Measurements from ENCODE around the gene ALKBH8. TPM values are rescaled to one million over a fixed set of nuclear protein-coding genes. Genes with fewer than 3 reads are reported as not detected.
A peak's percentile ranks its signal among the peaks of the same experiment; 100 is the strongest.

ALKBH8 gene
- total RNA-seq (1 to 10 TPM; 5.4 to 7.8 (median 6.8) TPM), polyA plus RNA-seq (1 to 10 TPM; 2.2 to 4.5 TPM)
- long read RNA-seq, donor 1, full-length matches to known transcripts, result 2 of 7 reads
- long read RNA-seq, donor 1, partial matches to known transcripts, result 4 of 7 reads
- long read RNA-seq, donor 1, other reads (novel, unspliced or antisense), result 1 of 7 reads
- long read RNA-seq, donor 2, full-length matches to known transcripts, result 1 of 9 reads
- long read RNA-seq, donor 2, partial matches to known transcripts, result 4 of 9 reads
- long read RNA-seq, donor 2, other reads (novel, unspliced or antisense), result 4 of 9 reads
- long read RNA-seq, donor 3, full-length matches to known transcripts, result 2 of 17 reads
- long read RNA-seq, donor 3, partial matches to known transcripts, result 6 of 17 reads
- long read RNA-seq, donor 3, other reads (novel, unspliced or antisense), result 9 of 17 reads

GRCh38 chr11:107565219-107565937 is at the start of gene ALKBH8:
Gene ALKBH8, minus strand, starts transcription at chr11:107565735. Its CDS starts 4,842 bp downstream, at chr11:107560893.
- 0% methylated on average over 32 of the region's 32 CpGs for WGBS, 2 donors
- Histone ChIP-seq H3K4me3 (peak within 1 kb of the TSS; percentile 60 to 98 (median 88)), H3K27me3 (peaks cover 0 to 13% (median 5%) of the 10 kb centered on the region in 7 donors), H3K4me1 (peaks cover 0 to 34% (median 25%) of the 10 kb centered on the region in 9 donors), H3K36me3 (peaks cover 0 to 6% (median 0%) of the 10 kb centered on the region in 9 donors), H3K9me3 (no peaks in the 10 kb centered on the region), H3K27ac (peak within 1 kb of the TSS in 9 of 10 donors; percentile 72 to 91 (median 80))
- DNase-seq (peak; percentile 72 to 81), ATAC-seq (peak; percentile 96 to 98 (median 96))
- TF ChIP-seq CTCF (IDR thresholded peaks at IDR 0.05), result no peak
- intact Hi-C loops (cut with DNase I), result loop anchor here in 5 of 10 donors (5.0 to 10.0 kb wide), 4 partner anchors 111 to 1089 kb away; partner anchors contain the start of gene CWF19L2 (in 1 of the 5)

- intact Hi-C loops (cut with DNase I), result no loop called here
- H3K4me1 ChIP-seq, result no peaks in the 10 kb centered on the region
- WGBS, 2 donors, result 95 to 99% methylated on average over 2 of the region's 2 CpGs
- no peak overlapping the region for H3K27ac ChIP-seq
- ATAC-seq, result no peak
- peaks cover 0 to 29% (median 19%) of the 10 kb centered on the region in 7 donors for H3K27me3 ChIP-seq
- no peaks in the 10 kb centered on the region for H3K9me3 ChIP-seq
- no peak for TF ChIP-seq CTCF (IDR thresholded peaks at IDR 0.05)
- no peak for DNase-seq
- H3K36me3 ChIP-seq, result no peaks in the 10 kb centered on the region
- no peak overlapping the region for H3K4me3 ChIP-seq
Measured at GRCh38 chr11:107612445-107612844, 46.9 kb upstream of the ALKBH8 start.

GRCh38 chr11:107609400-107610218 is 44.1 kb upstream of the ALKBH8 start:
- no peak for TF ChIP-seq CTCF (IDR thresholded peaks at IDR 0.05)
- H3K4me1 ChIP-seq, result no peaks in the 10 kb centered on the region
- ATAC-seq, result no peak

GRCh38 chr11:107608809-107609208 is 43.3 kb upstream of the ALKBH8 start:
- Histone ChIP-seq H3K9me3 (no peaks in the 10 kb centered on the region), H3K4me1 (no peaks in the 10 kb centered on the region), H3K27me3 (peaks cover 0 to 52% (median 35%) of the 10 kb centered on the region in 7 donors), H3K4me3 (no peak overlapping the region), H3K27ac (no peak overlapping the region), H3K36me3 (no peaks in the 10 kb centered on the region)
- DNase-seq (no peak), ATAC-seq (no peak)
- no peak for TF ChIP-seq CTCF (IDR thresholded peaks at IDR 0.05)
- intact Hi-C loops (cut with DNase I), result no loop called here
- WGBS, 2 donors, result 39 to 47% methylated on average over 2 of the region's 2 CpGs

More at GRCh38 chr11:107609400-107610218, 44.1 kb upstream of the ALKBH8 start:
- DNase-seq, result no peak
- H3K4me3 ChIP-seq, result no peak overlapping the region
- H3K27me3 ChIP-seq, result peaks cover 0 to 44% (median 30%) of the 10 kb centered on the region in 7 donors
- no peaks in the 10 kb centered on the region for H3K36me3 ChIP-seq
- H3K9me3 ChIP-seq, result no peaks in the 10 kb centered on the region
- H3K27ac ChIP-seq, result no peak overlapping the region
- intact Hi-C loops (cut with DNase I), result no loop called here
- WGBS, 2 donors, result 54 to 55% methylated on average over 10 of the region's 10 CpGs

All from heart right ventricle (tissue), 16 donors.